Amygdala (tissue), 56 donors: ENCODE data around the gene CBARP.
A peak's percentile ranks its signal among the peaks of the same experiment; 100 is the strongest.

Experiments used
- DNase-seq, 56 donors: peaks; one replicate each; lab custom pipeline; 2025; lab: John Stamatoyannopoulos, UW

The CBARP gene

DNA sequence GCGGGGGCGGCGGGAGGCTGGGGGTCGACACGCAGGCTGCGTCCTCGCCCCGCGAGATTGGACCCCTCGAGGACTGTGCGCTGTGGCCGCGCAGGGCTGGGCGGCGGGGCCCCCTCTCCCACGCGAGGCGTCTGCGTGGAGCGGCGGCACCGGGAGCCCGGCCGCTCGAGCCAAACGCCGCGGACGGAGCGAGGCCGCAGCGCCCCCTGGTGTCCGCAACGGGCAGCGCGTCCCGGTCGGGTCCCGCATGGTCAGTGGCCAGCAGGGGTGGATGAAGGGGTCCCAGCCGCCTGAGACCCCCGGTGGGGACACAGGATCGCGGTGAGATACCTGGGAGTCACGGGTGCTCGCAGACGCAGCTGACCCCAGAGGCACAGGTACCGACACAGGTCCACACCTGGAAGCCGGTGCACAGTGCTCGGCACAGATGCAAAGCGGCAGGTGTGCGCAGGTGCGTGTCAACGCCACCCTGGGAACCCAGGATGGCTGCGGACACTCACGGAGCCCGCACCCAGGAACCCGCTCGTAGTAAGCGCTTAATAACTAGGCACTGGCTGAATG lies 29.2 kb upstream of the CBARP start:
- DNase-seq: peak in 46 of 56 donors; percentile 23 to 83 (median 56)

DNA sequence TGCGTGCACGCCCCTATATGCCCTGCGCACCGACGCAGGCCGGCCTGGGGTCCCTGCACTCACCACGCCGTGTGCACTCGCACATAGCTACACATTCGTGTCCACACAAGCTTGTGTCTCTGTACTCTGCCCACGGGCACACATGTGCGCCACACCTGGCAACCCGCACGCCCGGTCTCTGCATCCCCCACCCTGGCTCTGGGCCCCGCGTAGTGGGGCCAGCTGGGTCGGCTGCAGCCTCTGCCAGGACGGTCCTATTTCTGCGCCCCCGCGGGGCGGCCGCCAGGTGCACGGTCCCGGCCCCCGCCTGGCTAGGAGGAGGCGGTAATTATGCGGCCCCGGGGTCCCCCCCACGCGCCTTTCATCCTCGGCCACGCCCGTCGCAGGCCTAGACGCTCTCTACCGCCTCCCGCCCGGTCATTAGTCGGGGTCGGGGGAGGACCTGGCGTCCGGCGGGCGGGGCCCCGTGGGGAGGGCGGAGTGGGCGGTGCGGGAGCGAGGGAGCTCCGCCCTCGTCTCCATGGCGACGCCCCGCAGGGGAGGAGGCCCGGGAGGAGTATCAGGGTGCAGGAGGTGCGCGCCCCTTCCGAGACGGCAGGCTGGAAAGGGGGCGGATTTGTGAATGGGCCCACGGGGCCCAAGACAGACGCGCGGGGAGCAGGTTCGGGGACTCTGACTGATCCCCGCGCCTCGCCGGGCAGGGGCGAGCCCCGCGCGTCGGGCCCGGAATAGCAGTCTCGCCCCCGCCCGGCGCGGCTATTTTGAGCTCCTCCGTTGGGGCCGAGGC lies 28.5 kb upstream of the CBARP start:
- peak in 40 of 56 donors; percentile 28 to 77 (median 59) for DNase-seq

DNA sequence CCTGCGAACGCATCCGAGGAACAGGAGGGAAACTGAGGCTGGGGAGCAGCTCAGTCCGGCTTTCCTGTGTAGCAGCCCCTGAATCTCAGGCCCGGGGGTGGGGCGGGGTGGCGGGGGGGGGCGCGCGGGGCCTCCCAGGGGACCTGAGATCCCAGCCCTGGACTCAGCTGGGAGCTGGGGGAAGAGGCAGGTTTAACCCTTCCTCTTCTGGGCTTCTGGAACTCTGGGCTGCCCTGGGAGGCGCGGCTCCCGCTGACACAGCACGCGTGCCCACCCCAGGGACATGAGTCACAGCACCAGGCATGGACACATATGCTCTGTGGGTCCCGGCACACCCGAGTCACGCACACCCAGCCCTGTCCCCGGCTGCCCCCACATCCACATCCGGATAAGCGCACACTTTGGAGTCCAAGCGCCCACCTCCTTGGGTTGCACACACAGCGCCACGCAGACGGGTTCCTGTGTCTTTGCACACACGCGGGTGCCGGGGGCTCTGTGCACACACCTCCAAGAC lies 27.9 kb upstream of the CBARP start:
- peak in 7 of 56 donors; percentile 16 to 47 (median 44) for DNase-seq

DNA sequence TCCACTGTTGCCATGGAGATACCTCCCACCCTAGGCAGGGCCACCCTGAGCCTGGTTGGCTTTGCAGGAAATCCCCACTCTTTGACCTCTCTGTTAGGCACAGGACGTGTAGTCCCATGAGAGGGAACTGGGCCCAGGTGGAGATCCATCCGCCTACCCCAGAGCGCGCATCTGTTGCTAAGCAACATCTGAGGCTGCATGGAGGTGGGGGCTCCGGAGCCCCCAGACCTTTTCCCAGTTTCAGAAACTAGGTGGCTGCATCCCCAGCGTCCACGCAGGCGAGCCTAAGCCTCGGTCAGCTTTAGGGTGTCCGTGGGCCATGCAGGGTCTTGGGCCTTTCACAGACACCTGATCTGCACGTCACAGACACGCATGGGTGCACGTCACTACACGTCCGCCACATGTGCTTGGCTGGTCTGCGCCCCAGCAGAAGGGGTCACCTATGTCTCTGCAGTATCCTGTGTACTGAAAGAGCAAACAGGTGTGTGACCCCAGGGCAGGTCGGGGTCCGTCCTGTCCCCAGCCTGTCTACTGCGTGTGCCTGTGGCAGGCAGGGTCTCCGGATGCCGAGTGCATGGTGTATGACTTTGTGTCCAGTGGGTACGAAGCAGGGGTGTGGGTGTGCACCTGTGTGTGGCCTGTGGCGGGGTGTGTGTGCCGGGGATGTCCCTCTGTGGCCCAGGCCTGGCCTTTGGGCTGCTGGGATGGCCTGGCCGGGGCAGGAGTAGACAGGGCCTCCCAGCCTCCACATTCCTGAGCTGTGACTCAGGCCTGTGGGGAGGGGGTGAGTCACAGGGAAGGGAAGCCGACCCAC lies 27.2 kb upstream of the CBARP start:
- DNase-seq: peak in 3 of 56 donors; percentile 6 to 22 (median 20)

DNA sequence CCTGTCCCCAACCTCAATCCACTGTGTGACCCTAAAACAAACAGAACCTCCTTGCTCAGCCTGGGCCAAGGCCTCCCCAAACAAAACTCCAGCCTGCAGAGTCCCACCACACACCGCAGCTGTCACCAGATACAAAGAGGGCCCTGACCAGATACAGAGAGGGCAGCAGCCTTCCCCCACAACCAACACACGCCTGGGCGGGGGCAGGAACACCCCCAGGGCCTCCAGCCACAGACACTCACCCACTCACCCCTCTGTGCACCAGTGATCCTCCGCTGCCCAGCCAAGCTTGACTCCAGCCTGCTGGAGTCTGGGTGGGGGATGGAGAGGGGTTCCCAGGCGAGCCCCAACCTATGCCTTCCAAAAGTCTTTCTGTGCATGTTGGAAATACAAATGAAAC lies 25.4 kb upstream of the CBARP start:
- DNase-seq: no peak

DNA sequence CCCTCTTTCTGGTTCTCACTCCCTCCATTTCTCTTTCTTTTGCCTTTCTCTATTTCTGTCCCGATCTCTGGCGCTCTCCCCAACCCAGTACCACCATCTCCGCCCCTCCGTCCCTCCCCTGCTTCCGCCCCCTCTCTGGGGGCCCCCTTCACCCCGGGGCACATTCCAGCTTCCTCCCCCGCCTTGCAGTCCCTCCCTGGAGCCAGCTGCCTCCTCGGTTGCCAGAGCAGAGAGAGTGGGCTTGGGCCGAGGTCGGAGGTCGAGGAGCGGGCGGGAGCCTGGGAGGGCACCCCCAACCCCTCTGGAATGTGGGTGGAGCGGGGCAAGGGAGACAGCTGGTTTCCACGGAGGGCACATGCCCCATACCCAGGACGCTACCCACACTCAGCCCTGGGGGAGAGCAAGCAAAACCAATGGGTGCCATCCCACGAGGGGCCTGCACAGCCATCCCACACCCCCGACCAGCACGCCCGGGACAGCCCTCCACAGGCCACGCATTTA lies 24.9 kb upstream of the CBARP start:
- peak in 1 of 56 donors; percentile 46 for DNase-seq

DNA sequence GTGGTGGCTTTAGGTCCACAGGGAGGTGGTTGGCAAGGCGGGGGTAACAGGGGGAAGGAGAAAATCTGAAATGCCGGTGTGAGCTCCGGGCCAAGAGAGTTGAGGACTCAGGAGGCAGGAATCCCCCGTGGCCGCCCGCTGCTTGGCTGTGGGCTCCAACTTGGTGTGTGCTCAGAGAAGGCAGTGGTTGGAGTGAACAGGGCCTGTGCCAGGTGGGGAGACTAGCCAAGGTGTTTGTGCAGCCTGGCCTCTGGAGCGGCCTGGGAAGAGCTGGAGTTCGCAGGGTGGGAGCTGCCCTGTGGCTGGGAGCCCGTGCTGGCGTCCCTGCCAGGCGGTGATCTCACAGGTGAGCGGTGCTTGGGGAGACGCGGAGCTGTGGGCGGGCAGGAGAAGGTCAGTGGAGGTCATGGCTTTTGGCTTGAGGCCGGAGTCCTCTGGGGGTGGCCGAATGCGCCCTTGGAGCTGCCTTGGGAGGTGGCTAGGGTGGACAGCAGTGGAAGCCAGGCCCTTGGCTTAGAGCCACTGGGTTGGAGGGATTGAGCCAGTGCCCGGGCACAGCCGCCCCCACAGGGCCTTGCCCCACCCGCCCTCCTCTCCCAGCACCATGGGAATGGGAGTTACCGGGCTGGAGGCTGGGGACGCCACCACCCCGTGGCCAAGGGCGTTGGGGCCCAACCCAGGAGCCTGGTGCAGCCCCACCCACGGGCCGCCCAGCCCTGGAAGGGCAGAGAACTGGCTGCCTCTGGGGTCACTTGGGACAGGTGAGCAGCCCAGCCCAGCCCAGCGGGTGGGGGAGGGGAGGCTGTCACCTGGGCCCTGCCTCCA lies 24.2 kb upstream of the CBARP start:
- peak in 24 of 56 donors; percentile 16 to 75 (median 44) for DNase-seq

DNA sequence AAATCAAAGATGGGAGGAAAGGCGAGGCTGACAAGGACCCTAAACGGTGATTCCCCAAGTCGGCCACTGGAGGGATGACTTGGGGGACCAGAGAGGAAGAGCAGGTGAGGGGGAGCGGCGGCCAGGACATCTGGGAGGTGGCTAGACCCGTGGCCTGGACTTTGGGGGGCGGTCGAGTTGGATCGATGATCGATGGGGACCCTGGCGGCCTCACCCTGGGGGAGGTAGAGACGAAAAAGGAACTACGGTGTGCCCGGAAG lies 23.7 kb upstream of the CBARP start:
- DNase-seq: peak in 2 of 56 donors; percentile 42 to 54

DNA sequence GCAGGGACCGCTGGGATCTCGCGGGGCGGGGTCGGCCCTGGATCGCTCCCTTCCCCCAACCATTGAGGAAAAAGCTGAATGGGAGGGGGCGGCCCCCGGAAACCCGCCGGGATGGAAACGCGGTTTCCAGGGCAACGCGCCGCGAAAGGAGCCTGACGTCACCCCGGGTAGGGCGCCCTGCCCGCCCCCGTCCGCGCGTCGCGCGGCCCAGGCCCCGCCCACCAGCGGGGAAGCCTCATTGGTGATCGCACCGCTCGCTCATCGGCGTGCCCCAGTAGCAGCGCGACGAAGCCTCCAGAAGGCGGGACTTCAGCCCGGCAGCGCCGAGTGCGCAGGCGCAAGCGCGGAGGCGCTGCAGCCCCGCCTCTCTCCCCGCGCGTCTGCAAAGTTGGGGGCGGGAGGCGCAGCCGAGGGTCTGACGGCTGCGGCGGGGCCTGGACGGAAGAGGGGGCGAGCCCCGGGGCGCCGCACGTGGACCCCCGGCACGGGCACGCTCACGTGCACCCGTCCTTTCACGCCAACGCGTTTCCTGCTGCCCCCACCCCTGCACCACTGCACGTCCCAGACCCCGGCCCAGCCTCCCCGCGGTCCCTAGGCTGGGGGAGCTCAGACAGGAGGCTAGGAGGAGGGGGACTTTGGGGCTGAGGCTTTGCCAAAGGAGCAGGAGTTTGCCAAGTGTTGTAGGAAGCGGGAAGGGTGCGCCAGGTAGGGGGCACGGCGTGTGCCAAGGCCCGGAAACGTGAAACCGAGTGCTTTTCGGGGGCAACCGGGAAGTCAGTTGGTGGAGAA lies 23.1 kb upstream of the CBARP start:
- DNase-seq: peak; percentile 54 to 96 (median 91)

DNA sequence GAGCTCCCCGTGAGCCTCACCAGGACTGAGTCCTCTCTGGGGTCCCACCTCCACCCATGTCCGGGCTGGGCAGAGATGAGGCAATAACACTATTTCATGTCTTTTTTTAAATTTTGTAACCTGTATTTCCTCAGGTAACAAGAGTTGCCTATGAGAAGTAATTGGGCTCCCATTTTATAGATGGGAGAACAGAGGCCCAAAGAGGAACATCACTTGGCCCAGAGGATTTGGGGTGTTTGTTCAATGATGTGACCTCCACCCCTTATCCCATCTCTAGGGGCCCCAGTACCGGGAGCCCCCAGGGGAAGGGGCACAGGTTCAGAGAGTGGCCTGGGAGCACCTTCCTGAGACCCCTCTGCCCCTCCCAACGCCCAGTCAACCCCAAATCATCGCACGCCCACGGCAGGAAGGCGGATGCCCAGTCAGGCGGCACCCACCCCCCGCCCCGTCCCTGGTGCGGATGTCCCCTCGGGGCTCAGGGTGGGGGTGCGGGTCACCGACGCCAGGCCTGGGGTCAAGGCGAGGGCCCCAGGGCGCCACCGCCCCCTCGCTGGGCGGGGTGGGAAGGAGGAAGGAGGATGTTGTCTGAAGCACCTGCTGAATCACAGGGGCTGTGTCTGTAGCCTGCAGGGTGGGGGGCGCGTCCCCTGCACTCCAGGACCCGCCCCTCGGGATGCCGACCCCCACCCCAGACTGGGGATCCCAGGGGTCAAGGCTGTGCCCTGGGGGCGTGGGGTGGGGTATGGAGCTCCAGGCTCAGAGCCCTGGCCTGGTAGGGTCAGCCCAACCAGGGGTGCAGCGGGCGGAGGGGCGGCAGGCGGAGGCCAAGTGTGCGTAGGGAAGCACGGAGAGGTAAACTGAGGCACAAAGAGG lies 22.3 kb upstream of the CBARP start:
- DNase-seq: peak in 1 of 56 donors; percentile 70

DNA sequence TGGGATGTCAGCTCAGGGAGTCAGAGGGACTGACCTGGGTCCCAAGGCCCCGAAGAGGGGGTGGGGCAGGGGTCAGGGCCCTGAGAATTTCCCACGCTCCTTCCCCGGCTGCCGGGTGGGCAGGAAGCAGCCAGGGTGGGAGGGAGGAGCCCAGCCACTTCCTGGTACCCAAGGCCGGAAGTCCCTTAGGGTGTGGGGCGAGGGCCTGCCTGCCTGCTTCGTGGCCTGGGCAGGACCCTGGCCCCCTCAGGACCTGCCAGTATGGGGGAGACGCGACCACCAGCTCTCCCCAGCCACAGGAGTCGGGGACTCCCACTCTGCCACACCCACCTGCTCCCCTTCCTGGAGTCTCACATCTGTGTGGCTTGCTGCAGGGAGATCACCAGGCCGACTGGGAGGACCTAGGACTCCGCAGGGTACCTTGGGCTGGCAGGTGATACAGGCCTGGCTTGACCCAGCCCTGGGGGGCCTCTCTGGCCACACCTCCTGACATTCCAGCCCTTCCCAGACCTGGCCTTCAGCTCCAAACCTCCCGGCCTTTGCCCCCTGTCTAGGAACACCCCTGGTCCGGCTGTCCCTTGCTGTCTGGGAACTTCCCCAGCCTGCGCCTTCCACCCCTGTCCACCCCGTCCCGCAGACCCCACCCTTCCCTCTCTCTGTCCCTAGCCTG lies 21.5 kb upstream of the CBARP start:
- peak in 13 of 56 donors; percentile 8 to 57 (median 20) for DNase-seq

DNA sequence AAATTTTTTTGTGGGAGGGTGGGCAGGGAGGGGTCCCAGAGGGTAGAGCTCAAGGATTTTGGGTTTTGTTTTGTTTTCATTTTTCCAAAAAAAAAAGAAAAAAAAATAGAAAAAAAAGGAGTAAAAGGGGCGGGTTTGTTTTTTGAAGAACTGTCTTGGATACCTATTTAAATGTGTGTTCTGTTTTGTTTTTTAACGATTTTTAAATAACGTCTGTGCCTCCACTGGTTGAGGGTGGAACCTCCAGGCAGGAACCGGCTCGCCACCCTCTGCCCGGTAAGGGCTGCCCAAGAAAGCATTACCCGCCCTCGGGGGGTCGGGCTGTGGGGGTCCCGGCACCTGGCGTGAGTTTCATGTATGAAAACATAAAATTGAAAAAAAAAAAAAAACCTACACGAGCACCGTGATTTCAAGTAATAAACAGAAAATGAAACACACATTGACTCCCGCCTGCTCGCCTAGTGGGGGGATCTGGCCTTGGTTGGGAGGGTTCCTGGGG lies 21.0 kb upstream of the CBARP start:
- DNase-seq: no peak

DNA sequence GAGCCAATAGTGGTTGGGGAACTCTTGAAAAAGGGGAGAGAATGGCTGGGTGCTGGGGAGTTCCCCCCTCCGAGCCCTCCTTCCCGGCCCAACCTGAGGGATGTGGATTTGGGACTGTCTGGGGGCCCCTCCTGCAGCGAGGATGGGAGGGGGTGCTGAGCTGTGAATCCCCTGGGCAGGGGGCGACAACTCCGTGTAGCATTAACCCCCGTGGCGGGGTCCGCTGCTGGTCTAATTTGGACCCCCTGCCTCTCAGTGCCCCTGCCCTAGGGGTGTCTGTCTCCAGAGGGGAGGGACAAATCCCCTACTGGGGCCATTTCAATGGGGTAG lies 20.3 kb upstream of the CBARP start:
- DNase-seq: peak in 1 of 56 donors; percentile 9

DNA sequence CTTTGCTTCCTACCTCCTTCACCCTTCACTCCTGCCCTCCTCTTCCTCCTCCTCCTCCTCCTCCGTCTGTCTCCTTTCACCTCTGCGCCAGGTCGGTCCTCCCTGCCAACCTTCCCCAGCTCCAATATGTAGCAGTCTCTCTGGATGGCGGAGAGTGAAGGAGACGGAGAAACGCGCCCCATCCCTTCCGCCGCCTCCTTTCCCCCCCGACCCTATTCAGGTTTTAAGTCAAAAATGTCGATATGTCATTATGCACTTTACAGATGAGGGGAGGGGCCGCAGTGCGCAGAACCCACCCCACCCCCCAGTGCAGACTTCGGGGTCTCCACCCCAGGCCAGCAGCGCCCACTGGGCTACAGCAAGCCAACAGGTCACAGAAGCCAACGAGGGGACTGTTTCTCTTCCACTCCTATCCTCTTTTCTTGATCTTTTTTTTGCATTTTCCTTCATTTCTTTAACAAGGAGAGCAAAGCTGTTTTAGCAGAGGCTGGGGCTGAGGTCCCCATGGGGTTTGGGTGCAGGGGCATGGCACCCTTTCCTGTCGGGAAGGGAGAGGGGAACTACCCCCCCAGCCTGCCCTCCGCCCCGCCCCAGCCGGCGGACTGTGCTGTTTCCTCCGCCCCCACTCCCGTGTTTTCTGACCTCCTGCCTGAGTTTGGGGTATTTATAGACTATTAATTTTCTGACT lies 19.8 kb upstream of the CBARP start:
- DNase-seq: no peak

DNA sequence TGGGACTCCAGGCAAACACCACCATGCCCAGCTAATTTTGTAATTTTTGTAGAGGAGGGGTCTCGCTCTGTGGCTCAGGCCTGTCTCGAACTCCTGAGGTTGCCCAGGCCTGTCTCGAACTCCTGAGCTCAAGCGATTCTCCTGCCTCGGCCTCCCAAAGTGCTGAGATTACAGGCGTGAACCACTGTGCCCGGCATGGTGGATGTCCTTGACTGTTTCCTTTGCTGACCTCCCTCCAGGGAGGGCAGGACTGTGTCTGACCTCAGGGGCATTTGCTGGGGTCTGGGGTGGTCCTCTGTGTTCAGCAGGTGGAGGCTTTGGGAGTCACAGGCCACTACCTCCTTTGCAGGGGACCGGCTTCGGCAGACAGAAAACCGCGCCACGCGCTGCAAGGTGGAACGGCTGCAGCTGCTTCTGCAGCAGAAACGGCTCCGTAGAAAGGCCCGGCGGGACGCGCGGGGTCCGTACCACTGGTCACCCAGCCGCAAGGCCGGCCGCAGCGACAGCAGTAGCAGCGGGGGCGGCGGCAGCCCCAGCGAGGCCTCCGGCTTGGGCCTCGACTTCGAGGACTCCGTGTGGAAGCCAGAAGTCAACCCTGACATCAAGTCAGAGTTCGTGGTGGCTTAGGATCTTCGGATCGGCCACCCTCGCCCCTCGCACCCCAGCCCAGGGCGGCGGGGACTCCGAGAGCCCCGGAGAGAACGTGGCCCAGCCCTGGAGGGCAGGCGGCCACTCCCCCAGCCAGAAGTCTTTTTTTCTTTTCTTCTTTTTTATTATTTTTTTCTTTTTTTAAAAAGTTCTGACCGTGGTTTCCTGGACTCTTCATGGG lies 19.1 kb upstream of the CBARP start:
- DNase-seq: peak in 1 of 56 donors; percentile 37
